ENCODE results near the gene TBL2. TPM values are rescaled to one million over a fixed set of nuclear protein-coding genes. Genes with fewer than 3 reads are reported as not detected.

TBL2 gene
- total and polyA plus RNA-seq, 2 experiments from 2014 or later: 6.9 to 27.8 TPM

GRCh38 chr7:73565675-73566340 is 12.6 kb downstream of the TBL2 start (continued):
- TF ChIP-seq CTCF (conservative IDR thresholded peaks at IDR 0.05; ENCODE audit: low read depth in 2 of 2) (no peak), ZNF331 (CRISPR knock-in tag; IDR thresholded peaks at IDR 0.05; ENCODE audit: low read depth) (no peak)

GRCh38 chr7:73560109-73560835 is 18.1 kb downstream of the TBL2 start:
- Mint-ChIP-seq H3K27me3 (ENCODE audit: insufficient read depth, low read depth, poor library complexity) (peaks cover 19% of the 10 kb centered on the region), H3K36me3 (ENCODE audit: low read depth) (no peaks in the 10 kb centered on the region; the same call in 2 of the 3 replicates), H3K4me3 (no peak overlapping the region), H3K4me1 (peaks cover 16% of the 10 kb centered on the region), H3K9me3 (peaks cover 3% of the 10 kb centered on the region; the same call in 1 of the 3 replicates), H3K27ac (no peak overlapping the region)
- H3K4me2 ChIP-seq: no peak overlapping the region
- peaks cover 13% of the 10 kb centered on the region for H3F3A ChIP-seq (replicated peaks; ENCODE audit: low read depth)
- no peak for ATAC-seq
- no peak overlapping the region for H3K4me3 ChIP-seq
- no peak for DNase-seq (ENCODE audit: low spot score)
- H3K27ac ChIP-seq (ENCODE audit: low read depth): no peak overlapping the region
- peaks cover 14% of the 10 kb centered on the region for H3K79me2 ChIP-seq (replicated peaks; ENCODE audit: insufficient read depth)
- no peaks in the 10 kb centered on the region for H3K36me3 ChIP-seq (ENCODE audit: insufficient read depth)
- H3K4me1 ChIP-seq (ENCODE audit: insufficient read depth): 0 out of 2 replicates have a peak, but pooled peaks cover 6% of the 10 kb centered on the region
- peaks cover 25% of the 10 kb centered on the region for H3K27me3 ChIP-seq (ENCODE audit: insufficient read depth)
- H3K9me2 ChIP-seq (ENCODE audit: insufficient read depth): no peaks in the 10 kb centered on the region
- no peak overlapping the region for H2AFZ ChIP-seq
- peaks cover 7% of the 10 kb centered on the region; the same call in 1 of the 2 replicates for H4K20me1 ChIP-seq (replicated peaks; ENCODE audit: insufficient read depth)
- TF ChIP-seq JUNB (IDR thresholded peaks at IDR 0.05; ENCODE audit: unreplicated experiment): no peak
- TF ChIP-seq NANOG (IDR thresholded peaks at IDR 0.05; ENCODE audit: borderline replicate concordance): no peak
- no peak for TF ChIP-seq REST (IDR thresholded peaks at IDR 0.05; ENCODE audit: unreplicated experiment)
- no peak for TF ChIP-seq POLR2AphosphoS5 (IDR thresholded peaks at IDR 0.05; ENCODE audit: low read depth)
- no peak for TF ChIP-seq EZH2 (IDR thresholded peaks at IDR 0.05; ENCODE audit: low read depth, unreplicated experiment)
- no peak for TF ChIP-seq EZH2phosphoT487 (IDR thresholded peaks at IDR 0.05; ENCODE audit: unreplicated experiment)
- TF ChIP-seq ZNF114 (CRISPR knock-in tag; IDR thresholded peaks at IDR 0.05): no peak
- no peak for TF ChIP-seq CTCF (conservative IDR thresholded peaks at IDR 0.05; ENCODE audit: low read depth in 2 of 2)
- no peak for TF ChIP-seq ZNF331 (CRISPR knock-in tag; IDR thresholded peaks at IDR 0.05; ENCODE audit: low read depth)
- TF ChIP-seq ETS1 (IDR thresholded peaks at IDR 0.05): no peak
- no peak for TF ChIP-seq STAT1 (IDR thresholded peaks at IDR 0.05; ENCODE audit: unreplicated experiment)
